Neutrophil (primary cell): ENCODE data around the gene LRRN3.

Experiments used
- H3K27ac ChIP-seq: fragments of 200-600 bp; sonication (generic); 2 replicates; pipeline ENCODE4 v1.5.1; 2016; ENCODE audit warnings: mild to moderate bottlenecking, moderate library complexity
- H3K27me3 ChIP-seq: fragments of 200-600 bp; sonication (generic); 2 replicates; pipeline ENCODE4 v1.6.0; 2016; ENCODE audit warnings: mild to moderate bottlenecking
- H3K36me3 ChIP-seq: fragments of 200-600 bp; sonication (generic); 2 replicates; pipeline ENCODE4 v1.5.1; 2017
- H3K4me1 ChIP-seq, 2 experiments: fragments of 200-600 bp in 1 of 2; sonication (generic) in 1 of 2; 1 replicate in 1 of 2; 2 replicates in 1 of 2; pipeline versions ENCODE4 v1.5.1 to v1.6.1; 2013 to 2016; ENCODE audit warnings: low read depth in 1 of 2, low read length in 1 of 2, mild to moderate bottlenecking in 1 of 2, moderate library complexity in 1 of 2; ENCODE audit not compliant: control insufficient read depth in 1 of 2, insufficient read depth in 1 of 2
- H3K4me3 ChIP-seq, 2 experiments: fragments of 200-600 bp in 1 of 2; sonication (generic) in 1 of 2; 1 replicate in 1 of 2; 2 replicates in 1 of 2; pipeline ENCODE4 v1.5.1; 2013 to 2016; ENCODE audit warnings: low read depth in 1 of 2, low read length in 1 of 2, mild to moderate bottlenecking in 1 of 2, moderate library complexity in 1 of 2
- H3K9me3 ChIP-seq: fragments of 200-600 bp; sonication (generic); 2 replicates; pipeline ENCODE4 v1.5.1; 2016
- TF ChIP-seq, protein P1 (sequence below): fragments of 200-600 bp; sonication (generic); IDR thresholded peaks from 2 replicates; pipeline ENCODE4 v1.5.1; 2016; ENCODE audit warnings: antibody characterized with exemption

Gene LRRN3

DNA sequence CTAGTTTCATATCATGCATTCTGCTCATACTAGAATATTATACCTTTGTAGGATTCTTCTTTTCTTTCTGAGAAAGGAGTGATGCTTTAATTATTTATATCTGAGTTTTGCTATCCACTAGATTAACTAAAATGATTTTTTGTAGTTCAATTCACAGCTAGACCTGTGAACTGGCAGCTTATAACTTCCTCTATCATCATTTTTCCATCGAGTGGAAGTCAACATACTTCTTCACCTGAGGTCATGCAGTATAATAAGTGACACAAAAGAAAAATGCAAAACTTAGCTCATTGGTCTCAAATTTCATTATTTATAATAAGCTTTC, 8.0 kb downstream of the LRRN3 start:
- no peak overlapping the region for H3K4me3 ChIP-seq

DNA sequence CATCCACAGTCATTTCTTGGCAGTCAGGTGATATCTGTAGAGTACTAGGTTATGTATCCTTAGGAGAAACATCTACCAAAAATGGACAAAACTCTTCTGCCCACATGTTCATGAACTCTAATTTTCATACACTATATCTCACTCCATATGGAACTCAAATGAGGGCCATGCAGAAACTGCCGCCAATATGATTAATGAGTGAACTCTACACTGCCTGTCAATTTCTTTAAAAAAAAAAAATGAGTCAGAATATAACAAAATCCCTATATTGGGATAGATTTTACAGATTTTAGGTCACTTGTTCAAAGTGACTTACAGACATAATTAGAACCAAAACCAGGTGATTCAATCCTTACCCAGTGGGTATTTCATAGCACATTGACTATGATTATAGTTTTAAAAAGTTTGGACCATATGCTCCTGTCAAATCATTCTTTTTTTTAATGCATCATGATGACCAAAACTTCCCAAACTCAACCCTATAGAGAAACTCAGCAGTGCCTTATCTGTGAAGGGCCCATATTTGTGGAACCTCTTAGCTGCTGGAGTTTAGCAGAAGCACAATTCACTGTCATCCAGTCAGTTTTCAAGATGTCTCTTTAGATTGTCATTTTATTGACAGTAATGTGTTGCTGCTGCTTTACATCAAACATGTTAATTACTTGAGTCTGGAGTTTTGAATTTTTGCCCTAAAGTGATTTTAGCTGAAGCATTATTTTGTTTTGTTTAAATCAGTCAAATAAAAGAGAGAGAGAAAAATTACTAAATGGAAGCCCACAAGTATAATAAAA, 11.1 kb downstream of the LRRN3 start:
- Histone ChIP-seq H3K27me3 (no peaks in the 10 kb centered on the region), H3K4me3 (no peak overlapping the region), H3K9me3 (no peaks in the 10 kb centered on the region), H3K4me1 (no peaks in the 10 kb centered on the region), H3K36me3 (no peaks in the 10 kb centered on the region), H3K27ac (no peak overlapping the region)
- TF ChIP-seq, protein P1, sequence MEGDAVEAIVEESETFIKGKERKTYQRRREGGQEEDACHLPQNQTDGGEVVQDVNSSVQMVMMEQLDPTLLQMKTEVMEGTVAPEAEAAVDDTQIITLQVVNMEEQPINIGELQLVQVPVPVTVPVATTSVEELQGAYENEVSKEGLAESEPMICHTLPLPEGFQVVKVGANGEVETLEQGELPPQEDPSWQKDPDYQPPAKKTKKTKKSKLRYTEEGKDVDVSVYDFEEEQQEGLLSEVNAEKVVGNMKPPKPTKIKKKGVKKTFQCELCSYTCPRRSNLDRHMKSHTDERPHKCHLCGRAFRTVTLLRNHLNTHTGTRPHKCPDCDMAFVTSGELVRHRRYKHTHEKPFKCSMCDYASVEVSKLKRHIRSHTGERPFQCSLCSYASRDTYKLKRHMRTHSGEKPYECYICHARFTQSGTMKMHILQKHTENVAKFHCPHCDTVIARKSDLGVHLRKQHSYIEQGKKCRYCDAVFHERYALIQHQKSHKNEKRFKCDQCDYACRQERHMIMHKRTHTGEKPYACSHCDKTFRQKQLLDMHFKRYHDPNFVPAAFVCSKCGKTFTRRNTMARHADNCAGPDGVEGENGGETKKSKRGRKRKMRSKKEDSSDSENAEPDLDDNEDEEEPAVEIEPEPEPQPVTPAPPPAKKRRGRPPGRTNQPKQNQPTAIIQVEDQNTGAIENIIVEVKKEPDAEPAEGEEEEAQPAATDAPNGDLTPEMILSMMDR = no peak

More for the DNA sequence above, 8.0 kb downstream of the LRRN3 start:
- H3K27me3 ChIP-seq = no peaks in the 10 kb centered on the region
- no peaks in the 10 kb centered on the region for H3K36me3 ChIP-seq
- H3K9me3 ChIP-seq = no peaks in the 10 kb centered on the region
- H3K4me1 ChIP-seq = no peaks in the 10 kb centered on the region
- H3K27ac ChIP-seq = no peak overlapping the region
- TF ChIP-seq, protein P1 = no peak

DNA sequence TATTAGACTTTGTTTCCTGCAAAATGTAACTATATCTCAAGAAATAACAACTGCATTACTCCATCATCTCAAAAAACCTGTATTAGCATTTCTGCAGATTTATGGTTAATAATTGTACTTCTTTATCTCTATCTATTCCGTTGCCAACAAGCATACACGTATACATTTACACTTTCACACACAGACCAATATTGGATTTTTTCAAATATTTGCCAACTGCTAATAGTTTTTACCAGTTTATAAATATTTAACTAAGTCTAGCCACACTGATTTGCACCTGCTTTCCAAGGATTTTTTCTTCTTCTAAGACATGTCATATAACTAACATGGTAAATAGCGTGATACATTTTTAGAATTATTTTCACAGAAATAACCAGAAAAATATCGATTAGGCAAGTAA, 12.2 kb downstream of the LRRN3 start:
- Histone ChIP-seq H3K27me3 (no peaks in the 10 kb centered on the region), H3K4me3 (no peak overlapping the region)
- TF ChIP-seq, protein P1 = no peak

GRCh38 chr7:111103678-111104274, 12.8 kb downstream of the LRRN3 start:
- no peaks in the 10 kb centered on the region for H3K4me1 ChIP-seq

More for the DNA sequence above, 12.2 kb downstream of the LRRN3 start:
- no peaks in the 10 kb centered on the region for H3K4me1 ChIP-seq
- no peaks in the 10 kb centered on the region for H3K9me3 ChIP-seq
- H3K27ac ChIP-seq = no peak overlapping the region
- H3K36me3 ChIP-seq = no peaks in the 10 kb centered on the region

DNA sequence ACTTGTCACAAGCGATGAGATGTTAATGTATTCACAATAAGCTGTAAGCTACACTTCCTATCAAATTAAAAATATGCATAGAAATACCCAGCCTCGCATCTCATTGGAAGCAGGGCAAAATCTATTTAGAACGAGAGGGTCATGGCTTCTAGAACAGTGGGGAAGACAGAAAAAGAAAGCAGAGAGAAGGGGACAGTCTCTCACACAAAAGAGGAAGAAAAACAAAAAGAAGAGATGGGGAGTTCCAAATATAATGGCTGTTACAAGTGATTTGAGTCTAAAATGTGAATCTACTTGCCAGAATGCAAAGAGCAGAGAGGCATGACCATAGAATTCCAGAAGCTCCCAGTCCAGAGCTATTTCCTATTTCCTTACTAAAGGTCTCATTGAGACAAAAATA, 13.8 kb downstream of the LRRN3 start:
- TF ChIP-seq, protein P1 = no peak

More at GRCh38 chr7:111103678-111104274, 12.8 kb downstream of the LRRN3 start:
- H3K27me3 ChIP-seq = no peaks in the 10 kb centered on the region
- TF ChIP-seq, protein P1 = no peak
- H3K27ac ChIP-seq = no peak overlapping the region
- H3K36me3 ChIP-seq = no peaks in the 10 kb centered on the region
- H3K9me3 ChIP-seq = no peaks in the 10 kb centered on the region
- no peak overlapping the region for H3K4me3 ChIP-seq

More for the DNA sequence above, 13.8 kb downstream of the LRRN3 start:
- no peaks in the 10 kb centered on the region for H3K36me3 ChIP-seq
- no peak overlapping the region for H3K27ac ChIP-seq
- no peaks in the 10 kb centered on the region for H3K9me3 ChIP-seq
- no peaks in the 10 kb centered on the region for H3K4me1 ChIP-seq
- no peak overlapping the region for H3K4me3 ChIP-seq
- no peaks in the 10 kb centered on the region for H3K27me3 ChIP-seq
